HG03135 (cell line): ENCODE results near the gene ZNF577.
A peak's percentile ranks its signal among the peaks of the same experiment; 100 is the strongest.
"Not testable (repeated sequence)": the region's sequence is repeated elsewhere in the genome, so short reads cannot be mapped to it uniquely, and the experiment has no call there.

Experiments
- ATAC-seq: cut with Tn5 transposase; IDR thresholded peaks from one replicate; pipeline ENCODE4 v1.9.1; 2021; ENCODE audit warnings: mild to moderate bottlenecking, moderate library complexity; ENCODE audit not compliant: unreplicated experiment

The ZNF577 gene

GRCh38 chr19:51887522-51888498, at the start of gene ZNF577:
TSS of gene ZNF577 (minus strand) at chr19:51887951. CDS start at chr19:51880382, 7,569 bp downstream.
- no peak for ATAC-seq

- no peak for ATAC-seq
Measured at GRCh38 chr19:51931921-51932320, 44.2 kb upstream of the ZNF577 start.

- ATAC-seq = no peak
Measured at GRCh38 chr19:51927859-51928258, 40.1 kb upstream of the ZNF577 start.

GRCh38 chr19:51926784-51927741, 39.3 kb upstream of the ZNF577 start, which contains the start of gene ZNF613:
TSS of gene ZNF613 (plus strand) at chr19:51927472. CDS start at chr19:51936221, 8,749 bp downstream.
- ATAC-seq = peak; percentile 83

GRCh38 chr19:51926426-51926783, 38.7 kb upstream of the ZNF577 start:
- no peak for ATAC-seq

GRCh38 chr19:51921949-51922348, 34.2 kb upstream of the ZNF577 start:
- ATAC-seq = no peak

- ATAC-seq = no peak
Measured at GRCh38 chr19:51919606-51920005, 31.9 kb upstream of the ZNF577 start.

- ATAC-seq = no peak
Measured at GRCh38 chr19:51916167-51916566, 28.4 kb upstream of the ZNF577 start.

GRCh38 chr19:51915324-51915867, 27.6 kb upstream of the ZNF577 start:
- no peak for ATAC-seq

- not testable (repeated sequence) for ATAC-seq
Measured at GRCh38 chr19:51907981-51908380, 20.2 kb upstream of the ZNF577 start.

- ATAC-seq = not testable (repeated sequence)
Measured at GRCh38 chr19:51906108-51906507, 18.4 kb upstream of the ZNF577 start.

GRCh38 chr19:51905639-51906038, 17.9 kb upstream of the ZNF577 start:
- not testable (repeated sequence) for ATAC-seq

- peak; percentile 25 for ATAC-seq
Measured at GRCh38 chr19:51905206-51905605, 17.5 kb upstream of the ZNF577 start.

- ATAC-seq = peak; percentile 87
Measured at GRCh38 chr19:51904331-51905165, 16.8 kb upstream of the ZNF577 start, which contains the start of gene ZNF649. TSS of gene ZNF649 (minus strand) at chr19:51905017. CDS start at chr19:51900107, 4,910 bp downstream.

GRCh38 chr19:51903192-51903591, 15.4 kb upstream of the ZNF577 start:
- ATAC-seq = no peak

GRCh38 chr19:51901860-51902259, 14.1 kb upstream of the ZNF577 start:
- ATAC-seq = no peak

GRCh38 chr19:51891193-51891747, 3.5 kb upstream of the ZNF577 start:
- no peak for ATAC-seq

- ATAC-seq = no peak
Measured at GRCh38 chr19:51889934-51890333, 2.2 kb upstream of the ZNF577 start.

GRCh38 chr19:51884713-51885112, 3.0 kb downstream of the ZNF577 start:
- no peak for ATAC-seq

- no peak for ATAC-seq
Measured at GRCh38 chr19:51882518-51882917, 5.2 kb downstream of the ZNF577 start.
